HG02759 (cell line): ENCODE data around the gene EDDM3A.
"Not testable (repeated sequence)": the region's sequence is repeated elsewhere in the genome, so short reads cannot be mapped to it uniquely, and the experiment has no call there.

Experiments used
- ATAC-seq: cut with Tn5 transposase; IDR thresholded peaks from one replicate; pipeline ENCODE4 v1.9.1; 2021; ENCODE audit warnings: mild to moderate bottlenecking, moderate library complexity; ENCODE audit not compliant: unreplicated experiment

EDDM3A gene

DNA sequence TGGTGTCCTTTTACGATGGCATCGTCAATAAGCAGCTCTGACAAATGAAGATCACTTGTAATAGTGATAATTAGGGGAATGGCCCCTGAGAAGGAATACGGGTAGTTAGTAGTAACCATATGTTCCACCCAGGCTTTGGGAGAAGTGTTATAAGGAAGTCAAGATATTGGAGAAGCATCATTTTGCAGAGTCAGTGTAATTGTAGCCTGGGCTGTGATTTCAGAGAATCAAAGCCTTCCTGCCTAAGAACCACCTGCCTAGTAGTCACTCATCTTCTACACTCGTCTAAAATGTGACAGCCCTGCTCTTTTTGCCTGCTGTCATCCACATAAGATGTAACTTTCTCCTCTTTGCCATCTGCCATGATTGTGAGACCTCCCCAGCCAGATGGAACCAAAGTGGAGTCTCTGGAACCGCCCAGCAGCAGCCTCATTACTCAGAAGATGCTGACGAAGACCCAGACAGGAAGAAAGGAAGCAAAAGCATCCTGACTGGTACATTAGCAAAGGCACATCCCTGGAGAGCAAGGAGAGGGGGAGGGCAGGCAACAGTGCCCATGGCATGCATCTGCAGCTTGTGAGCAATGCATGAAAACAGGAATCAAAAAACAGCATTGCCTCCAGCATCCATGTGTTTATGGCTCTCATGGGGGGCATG is 12.6 kb upstream of the EDDM3A start:
- ATAC-seq, result no peak

- no peak for ATAC-seq
These were observed 11.8 kb upstream of the EDDM3A start for GRCh38 chr14:20733684-20734429.

DNA sequence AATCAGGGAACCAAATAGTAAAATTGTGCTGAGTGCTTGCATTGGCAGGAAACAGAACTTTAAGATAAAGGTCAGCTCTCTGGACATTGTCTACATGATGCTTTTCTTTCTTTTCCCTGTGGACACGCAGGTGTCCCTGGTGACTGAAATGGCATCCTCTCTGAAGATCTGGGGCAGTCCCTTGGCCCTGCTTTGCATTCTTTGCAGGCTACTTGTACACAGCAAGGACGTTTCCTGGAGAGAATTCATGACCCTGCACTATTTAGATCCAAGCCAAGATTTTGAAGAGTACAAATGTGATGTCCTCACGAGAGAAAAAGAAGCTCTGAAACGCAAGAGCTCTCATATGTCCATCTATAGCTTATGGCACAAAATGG is 11.3 kb upstream of the EDDM3A start:
- ATAC-seq, result no peak

- ATAC-seq, result not testable (repeated sequence)
These were observed 7.4 kb upstream of the EDDM3A start for GRCh38 chr14:20738292-20738691.

DNA sequence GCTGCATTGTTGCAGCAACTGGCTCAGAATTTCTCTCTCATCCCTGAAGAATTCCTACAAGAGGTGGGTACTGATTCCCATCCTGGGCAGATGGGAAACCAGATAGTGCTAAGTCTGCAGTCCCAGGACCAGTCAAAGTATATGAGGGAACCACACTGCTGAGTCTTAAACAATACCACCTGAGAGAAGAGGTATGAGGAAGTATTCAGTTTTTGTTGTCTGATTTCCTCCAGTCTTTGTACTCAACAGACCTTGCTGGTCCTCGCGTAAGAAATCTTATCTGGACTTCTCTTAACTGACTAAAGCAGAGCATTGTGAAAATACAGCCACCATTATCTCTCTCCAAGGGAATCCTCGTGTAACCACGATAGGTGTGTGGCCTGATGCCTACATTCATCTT is 3.6 kb upstream of the EDDM3A start:
- ATAC-seq, result no peak

- no peak for ATAC-seq
These were observed 2.1 kb upstream of the EDDM3A start for GRCh38 chr14:20743556-20743955.

DNA sequence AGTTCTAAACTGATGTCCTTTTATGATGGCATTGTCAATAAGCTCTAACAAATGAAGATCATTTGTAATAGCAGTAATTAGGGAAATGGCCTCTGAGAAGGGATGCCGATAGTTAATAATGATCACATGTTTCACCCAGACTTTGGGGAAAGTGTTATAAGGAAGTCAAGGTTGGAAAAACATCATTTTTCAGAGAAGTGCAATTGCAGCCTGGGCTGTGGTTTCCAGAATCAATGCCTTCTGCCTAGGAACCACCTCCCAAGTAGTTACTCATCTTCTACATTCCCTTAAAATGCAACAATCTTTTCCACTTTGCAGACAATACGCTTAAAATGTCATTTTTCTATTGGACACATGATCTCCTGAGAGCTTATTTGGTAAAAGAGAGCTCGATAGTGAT is 879 bp downstream of the EDDM3A start:
- ATAC-seq, result no peak

DNA sequence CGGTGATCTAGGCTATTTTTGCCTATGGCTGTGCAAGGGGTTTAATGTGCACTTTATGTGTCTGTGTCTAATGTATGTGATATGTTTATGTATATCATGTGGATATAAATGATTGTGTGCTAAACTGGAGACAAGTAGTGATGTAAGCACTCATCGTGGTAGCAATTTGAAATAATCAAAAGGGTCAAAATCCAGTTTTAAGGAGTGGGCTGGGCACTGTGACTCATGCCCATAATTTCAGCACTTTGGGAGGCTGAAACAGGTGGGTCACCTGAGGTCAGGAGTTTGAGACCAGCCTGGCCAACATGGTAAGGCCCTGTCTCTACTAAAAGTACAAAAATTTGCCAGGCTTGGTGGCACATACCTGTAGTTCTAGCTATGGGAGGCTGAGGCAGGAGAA is 2.8 kb downstream of the EDDM3A start:
- no peak for ATAC-seq

DNA sequence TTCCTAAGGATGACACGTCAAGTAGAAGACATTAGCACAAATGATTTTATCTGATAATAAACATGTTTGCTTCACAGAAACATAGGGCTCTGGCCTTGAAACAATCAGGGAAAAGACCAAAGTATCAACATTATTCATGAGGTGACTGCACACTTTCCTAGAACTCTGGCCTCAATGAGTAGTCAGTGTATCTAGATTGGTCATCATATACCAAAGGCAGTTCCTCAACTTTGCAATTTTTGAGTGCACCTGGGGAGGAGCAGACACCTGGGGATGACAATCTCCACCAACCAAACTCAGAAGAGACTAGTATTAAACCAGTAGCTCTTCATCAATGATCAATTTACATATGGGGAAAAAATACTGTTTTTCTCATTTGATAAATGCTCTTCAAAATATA is 4.5 kb downstream of the EDDM3A start:
- ATAC-seq, result no peak

GRCh38 chr14:20751963-20752562 is 6.4 kb downstream of the EDDM3A start:
- ATAC-seq, result no peak

GRCh38 chr14:20754308-20754707 is 8.6 kb downstream of the EDDM3A start:
- no peak for ATAC-seq

GRCh38 chr14:20755037-20755436 is 9.3 kb downstream of the EDDM3A start:
- ATAC-seq, result no peak

- ATAC-seq, result no peak
These were observed 12.3 kb downstream of the EDDM3A start for GRCh38 chr14:20757965-20758364.

- ATAC-seq, result not testable (repeated sequence)
These were observed 13.8 kb downstream of the EDDM3A start for GRCh38 chr14:20759465-20759864.

DNA sequence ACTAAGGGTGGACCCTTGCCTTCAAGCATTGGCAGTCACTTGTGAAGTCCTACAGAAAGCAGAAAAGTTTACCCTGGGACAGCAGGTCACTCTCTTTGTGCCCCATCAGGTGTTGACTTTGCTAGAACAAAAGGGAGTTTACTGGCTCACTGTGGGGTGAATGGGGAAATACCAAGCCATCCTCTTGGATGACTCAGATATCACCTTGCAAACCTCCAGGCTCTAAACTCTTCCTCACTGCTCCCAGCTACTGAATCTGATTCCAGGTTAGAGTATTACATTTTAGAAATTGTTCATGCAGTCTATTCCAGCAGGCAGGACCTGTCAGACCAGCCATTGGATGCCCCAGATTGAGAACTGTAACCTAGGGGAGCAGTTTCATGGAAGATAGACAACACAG is 15.3 kb downstream of the EDDM3A start:
- no peak for ATAC-seq

DNA sequence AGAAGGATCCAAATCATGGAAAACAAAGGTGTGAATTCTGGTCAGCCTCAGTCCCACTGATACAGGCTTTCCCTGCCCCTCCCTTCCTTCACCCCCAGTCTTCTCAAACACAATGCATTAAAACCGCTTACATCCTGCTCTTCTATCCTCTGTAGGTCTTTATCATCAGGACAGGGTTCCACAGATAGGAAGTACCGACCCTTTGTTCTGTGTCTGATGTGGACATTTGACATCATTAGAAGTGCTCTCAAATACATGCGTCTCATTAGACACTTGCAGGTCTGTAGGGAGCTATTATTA is 22.9 kb downstream of the EDDM3A start:
- no peak for ATAC-seq

DNA sequence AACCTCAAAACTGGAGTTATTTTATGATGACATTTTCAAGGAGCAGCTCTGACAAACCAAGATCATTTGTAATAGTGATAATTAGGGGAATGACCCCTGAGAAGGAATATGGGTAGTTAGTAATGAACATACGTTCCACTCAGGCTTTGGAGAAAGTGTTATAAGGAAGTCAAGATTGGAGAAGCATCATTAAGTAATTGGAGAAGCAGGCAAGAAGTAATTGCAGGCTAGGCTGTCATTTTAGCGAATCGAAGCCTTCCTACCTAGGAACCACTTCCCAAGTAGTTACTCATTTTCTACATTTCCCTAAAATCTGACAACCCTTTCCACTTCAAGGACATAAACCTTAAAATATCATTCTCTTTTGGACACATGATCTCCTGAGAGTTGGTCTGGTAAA is 23.7 kb downstream of the EDDM3A start:
- ATAC-seq, result no peak

- no peak for ATAC-seq
These were observed 27.0 kb downstream of the EDDM3A start for GRCh38 chr14:20772650-20773049.

- ATAC-seq, result no peak
These were observed 28.7 kb downstream of the EDDM3A start for GRCh38 chr14:20774258-20774824.

DNA sequence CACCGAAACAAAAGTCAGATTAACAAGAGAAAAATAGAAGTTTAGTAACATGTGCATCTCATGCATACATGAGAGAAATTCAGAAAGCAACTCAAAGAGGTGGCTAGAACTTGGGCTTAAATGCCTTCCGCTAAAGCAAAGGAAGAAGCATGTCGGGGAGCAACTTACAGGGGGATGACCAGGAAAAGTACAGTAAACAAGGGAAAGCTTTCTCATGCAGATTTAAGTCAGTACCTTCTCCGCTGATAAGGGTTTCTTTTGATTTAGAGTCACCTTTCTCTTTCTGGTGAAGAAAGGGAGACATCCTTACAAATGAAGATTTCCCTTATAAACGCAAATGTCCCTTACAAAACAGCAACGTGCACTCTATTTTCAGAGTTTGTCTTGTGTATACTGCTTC is 29.4 kb downstream of the EDDM3A start:
- ATAC-seq, result no peak

DNA sequence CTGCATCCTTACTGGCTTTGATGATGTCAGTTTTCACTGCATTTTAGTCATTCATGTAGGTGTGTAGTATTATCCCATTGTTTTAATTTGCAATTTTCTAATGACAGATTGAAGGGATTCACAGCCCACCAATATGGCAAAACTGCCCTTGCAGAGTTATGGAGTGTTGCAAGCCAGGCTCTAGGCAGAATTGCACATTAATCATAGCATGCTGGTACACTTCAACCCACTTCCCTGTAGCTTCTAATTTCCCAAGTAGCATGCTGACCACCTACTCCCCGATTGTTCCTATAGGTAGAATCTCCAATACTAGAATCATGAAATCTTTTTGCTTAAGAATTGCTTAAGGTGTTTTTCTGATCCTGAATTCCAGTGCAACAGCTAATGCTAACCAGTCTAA is 30.2 kb downstream of the EDDM3A start:
- no peak for ATAC-seq

DNA sequence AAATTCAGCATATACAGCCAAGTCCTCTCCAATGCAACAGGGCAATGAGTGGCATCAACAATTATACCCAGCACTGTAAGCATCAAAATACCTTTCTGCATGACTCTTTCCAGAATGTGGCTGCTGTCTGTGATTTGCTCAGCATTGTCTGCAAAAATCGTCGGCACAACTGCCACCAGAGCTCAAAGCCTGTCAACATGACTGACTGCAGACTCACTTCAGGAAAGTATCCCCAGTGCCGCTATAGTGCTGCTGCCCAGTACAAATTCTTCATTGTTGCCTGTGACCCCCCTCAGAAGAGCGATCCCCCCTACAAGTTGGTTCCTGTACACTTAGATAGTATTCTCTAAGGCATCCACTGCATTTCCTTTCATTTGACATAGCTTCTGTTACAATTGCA is 36.1 kb downstream of the EDDM3A start:
- no peak for ATAC-seq
